Activated T-cell treated with anti-CD3 and anti-CD28 coated beads, Interleukin-2, amount 50 U/mL, for 72 hours (primary cell): ENCODE data around the gene VAPA. TPM values are rescaled to one million over a fixed set of nuclear protein-coding genes. Genes with fewer than 3 reads are reported as not detected.

Source experiments
- ATAC-seq, 2 donors: fragments of 150-1000 bp; cut with Tn5 transposase; replicated peaks in 1 of 2; 2 replicates each; pipeline ENCODE4 v1.10.0; 2021; ENCODE audit warnings: moderate library complexity in 2 of 2, mild to moderate bottlenecking in 1 of 2
- DNase-seq, 2 donors: peaks; one replicate each; pipeline ENCODE4 v3.0.0; 2021 to 2022; ENCODE audit warnings: mixed read lengths in 1 of 2
- H3K27ac Mint-ChIP-seq: one replicate; pipeline ENCODE4 v1.8.0; 2022; ENCODE audit warnings: mild to moderate bottlenecking, moderate library complexity, mixed read lengths
- H3K27me3 Mint-ChIP-seq: one replicate; pipeline ENCODE4 v1.8.0; 2022; ENCODE audit warnings: low read depth, mixed read lengths
- H3K36me3 Mint-ChIP-seq, 2 donors: one replicate each; pipeline ENCODE4 v1.8.0; 2022; ENCODE audit warnings: mixed read lengths in 2 of 2, mild to moderate bottlenecking in 1 of 2; ENCODE audit not compliant: insufficient read depth in 2 of 2
- H3K4me1 Mint-ChIP-seq: one replicate; pipeline ENCODE4 v1.8.0; 2022; ENCODE audit warnings: low read depth, mixed read lengths
- H3K4me3 Mint-ChIP-seq, 2 donors: one replicate each; pipeline ENCODE4 v1.8.0; 2022; ENCODE audit warnings: mild to moderate bottlenecking in 2 of 2, mixed read lengths in 2 of 2, moderate library complexity in 2 of 2
- H3K9me3 Mint-ChIP-seq, 2 donors: one replicate each; pipeline ENCODE4 v1.8.0; 2022; ENCODE audit warnings: mixed read lengths in 2 of 2
- total RNA-seq, 2 donors: library from RNA; stranded (reverse); gene quantifications; one replicate each; pipeline ENCODE4 v1.2.3, GENCODE V29; 2022

Gene VAPA
- total RNA-seq, 2 donors from 2014 or later, result 197 to 209 TPM

DNA sequence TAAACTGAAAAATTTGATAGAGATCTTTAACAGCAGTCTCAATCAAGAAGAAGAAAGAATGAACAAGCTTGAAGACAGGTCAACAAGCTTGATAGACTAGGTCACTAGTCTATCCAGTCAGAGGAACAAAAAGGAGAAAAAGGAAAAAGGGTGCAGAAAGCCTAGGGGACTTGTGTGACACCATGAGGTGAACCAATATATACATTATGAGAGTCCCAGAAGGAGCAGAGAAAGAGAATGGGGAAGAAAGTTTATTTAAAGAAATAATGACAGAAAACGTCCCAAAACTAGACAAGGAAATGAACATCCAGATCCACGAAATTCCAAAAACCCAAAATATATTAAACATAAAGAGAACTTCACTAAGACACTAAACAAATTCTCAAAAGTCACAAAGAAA lies 84.5 kb downstream of the VAPA start:
- Mint-ChIP-seq H3K27ac (no peak overlapping the region), H3K27me3 (no peaks in the 10 kb centered on the region), H3K36me3 (peaks cover 0 to 7% of the 10 kb centered on the region in 2 donors), H3K9me3 (peaks cover 16% of the 10 kb centered on the region in 2 donors), H3K4me3 (no peak overlapping the region), H3K4me1 (no peaks in the 10 kb centered on the region)
- DNase-seq, result no peak
- no peak for ATAC-seq

DNA sequence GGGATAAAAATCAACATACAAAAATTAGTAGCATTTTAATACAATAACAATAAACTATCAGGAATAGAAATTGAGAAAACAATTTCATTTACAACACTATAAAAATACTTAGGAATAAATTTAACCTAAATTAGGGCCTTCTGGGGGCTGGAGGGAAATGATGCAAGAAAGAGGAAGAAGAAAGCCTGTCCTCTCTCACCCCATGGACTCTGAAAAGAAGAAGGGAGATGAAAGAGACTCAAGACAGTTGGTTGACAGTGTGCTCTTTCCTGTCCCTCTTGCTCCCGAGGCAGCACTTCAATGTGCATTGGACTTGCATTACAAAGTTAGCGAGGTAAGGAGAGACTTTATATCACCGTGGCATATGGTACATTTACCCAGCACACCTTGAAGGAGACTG lies 88.5 kb downstream of the VAPA start:
- no peak overlapping the region for H3K27ac Mint-ChIP-seq
- H3K4me3 Mint-ChIP-seq, result no peak overlapping the region
- peaks cover 0 to 7% of the 10 kb centered on the region in 2 donors for H3K36me3 Mint-ChIP-seq
- no peaks in the 10 kb centered on the region for H3K4me1 Mint-ChIP-seq
- DNase-seq (no peak), ATAC-seq (no peak)
- H3K27me3 Mint-ChIP-seq, result no peaks in the 10 kb centered on the region
- H3K9me3 Mint-ChIP-seq, result peaks cover 11 to 12% of the 10 kb centered on the region in 2 donors

DNA sequence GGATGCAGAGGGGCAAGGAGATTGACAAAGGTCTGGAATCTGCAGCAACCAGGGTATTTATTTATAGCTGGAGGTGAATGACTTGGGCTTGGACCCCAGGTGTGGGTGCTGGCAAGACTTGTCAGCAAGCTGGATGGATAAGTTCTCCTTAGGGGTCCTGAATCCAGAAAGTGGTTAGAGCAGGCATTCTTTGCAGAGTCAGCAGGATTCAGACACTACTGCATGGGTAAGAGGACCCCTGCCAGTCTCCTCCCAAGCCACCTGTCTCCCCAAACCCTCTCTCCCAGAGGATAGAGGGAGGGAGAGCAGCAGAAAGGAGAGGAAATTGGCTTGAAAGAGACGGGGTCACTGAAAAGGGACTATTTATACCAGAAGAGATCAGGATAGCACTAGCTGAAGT lies 89.5 kb downstream of the VAPA start:
- no peaks in the 10 kb centered on the region for H3K4me1 Mint-ChIP-seq
- peaks cover 7 to 8% of the 10 kb centered on the region in 2 donors for H3K9me3 Mint-ChIP-seq
- ATAC-seq, result no peak
- H3K36me3 Mint-ChIP-seq, result peaks cover 0 to 2% of the 10 kb centered on the region in 2 donors
- no peak for DNase-seq
- H3K4me3 Mint-ChIP-seq, result no peak overlapping the region
- no peaks in the 10 kb centered on the region for H3K27me3 Mint-ChIP-seq
- H3K27ac Mint-ChIP-seq, result no peak overlapping the region

DNA sequence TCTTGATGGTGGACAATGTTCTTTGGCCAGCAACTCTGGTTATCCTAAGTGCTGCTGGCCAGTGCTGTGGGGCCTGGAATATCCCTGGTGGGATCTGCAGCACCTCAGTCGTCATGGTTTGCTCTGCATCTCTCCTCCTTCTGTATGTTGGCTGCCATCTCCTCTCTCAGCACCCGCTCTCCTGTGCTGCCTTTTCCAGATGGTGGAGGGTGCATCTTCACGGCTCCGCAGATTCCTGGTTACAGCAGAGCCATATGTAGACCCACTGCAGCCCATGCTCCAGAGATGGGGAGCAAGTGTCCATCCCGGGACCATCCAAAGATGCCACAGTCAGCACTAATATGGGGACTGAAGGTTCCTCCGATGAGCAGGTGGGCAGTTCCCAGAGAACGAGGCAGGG lies 90.0 kb downstream of the VAPA start:
- Mint-ChIP-seq H3K27me3 (no peaks in the 10 kb centered on the region), H3K4me1 (no peaks in the 10 kb centered on the region), H3K36me3 (no peaks in the 10 kb centered on the region), H3K4me3 (no peak overlapping the region), H3K27ac (no peak overlapping the region), H3K9me3 (peaks cover 6 to 8% of the 10 kb centered on the region in 2 donors)
- DNase-seq, result no peak
- ATAC-seq, result no peak

DNA sequence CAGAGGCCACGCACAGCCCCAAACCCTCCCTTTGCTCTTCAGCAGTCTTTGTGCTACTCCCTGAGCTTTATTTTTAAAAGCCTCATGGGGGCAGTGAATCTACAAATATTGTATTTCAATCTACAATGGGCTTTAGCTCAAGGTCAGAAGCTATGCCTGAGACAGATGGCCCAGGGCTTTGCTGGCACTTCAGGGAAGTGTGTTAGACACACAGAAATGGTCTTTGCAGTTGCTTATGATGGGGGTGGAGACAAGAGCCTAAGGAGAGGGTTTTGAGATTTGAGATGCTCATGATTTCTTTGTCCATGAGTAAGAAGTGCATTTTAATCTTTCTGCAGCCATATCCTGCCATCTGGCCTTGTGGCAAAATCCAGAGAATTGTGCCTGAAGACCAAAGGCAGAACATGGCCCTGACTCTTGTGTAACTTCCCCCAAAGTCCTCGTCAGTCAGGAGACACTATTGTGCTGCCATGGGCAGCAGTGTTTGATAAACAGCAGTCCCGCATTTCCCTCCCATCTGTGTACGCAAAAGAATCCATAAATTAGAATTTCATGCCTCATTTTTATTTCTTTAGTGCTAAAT lies 92.6 kb downstream of the VAPA start:
- no peaks in the 10 kb centered on the region for H3K27me3 Mint-ChIP-seq
- H3K9me3 Mint-ChIP-seq, result no peaks in the 10 kb centered on the region
- H3K27ac Mint-ChIP-seq, result no peak overlapping the region
- DNase-seq, result no peak
- no peak overlapping the region for H3K4me3 Mint-ChIP-seq
- H3K36me3 Mint-ChIP-seq, result no peaks in the 10 kb centered on the region
- ATAC-seq, result no peak
- no peaks in the 10 kb centered on the region for H3K4me1 Mint-ChIP-seq

DNA sequence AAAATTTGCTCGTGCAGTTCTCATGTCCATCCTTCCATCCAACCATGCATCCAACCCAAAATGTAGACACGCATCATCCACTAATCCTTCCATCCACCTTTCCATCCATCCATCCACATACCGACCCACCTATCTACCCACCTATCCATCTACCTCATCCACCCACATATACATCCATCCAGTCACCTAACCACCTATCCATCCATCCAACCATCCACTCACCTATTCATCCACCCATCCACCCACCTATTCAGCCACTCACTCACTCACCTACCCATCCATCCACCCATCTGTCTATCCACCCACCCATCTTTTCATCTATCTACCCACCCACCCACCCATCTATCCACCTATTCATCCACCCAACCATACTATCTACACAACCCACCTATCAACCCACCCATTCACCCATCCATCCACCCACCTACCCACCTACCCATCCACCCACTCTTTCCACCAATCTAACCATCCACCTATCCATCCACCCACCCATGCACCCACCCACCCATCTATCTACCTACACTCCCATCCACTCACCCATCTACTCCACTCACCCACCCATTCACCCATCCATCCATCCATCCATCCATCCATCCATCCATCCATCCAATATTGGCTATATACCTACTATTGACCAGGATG lies 94.3 kb downstream of the VAPA start:
- Mint-ChIP-seq H3K4me1 (no peaks in the 10 kb centered on the region), H3K4me3 (no peak overlapping the region), H3K9me3 (no peaks in the 10 kb centered on the region), H3K27ac (no peak overlapping the region), H3K27me3 (no peaks in the 10 kb centered on the region), H3K36me3 (no peaks in the 10 kb centered on the region)
- ATAC-seq, result no peak
- DNase-seq, result no peak

Other genes with a start within 250 kb of the VAPA start
- gene RAB31, start 205.7 kb upstream of the VAPA start, total RNA-seq, result under 1 TPM; 0.42 to 0.82 TPM
- gene TXNDC2, start 28.0 kb upstream of the VAPA start, total RNA-seq, result not detected